ENCODE measurements around the gene KCND2.

DNA sequence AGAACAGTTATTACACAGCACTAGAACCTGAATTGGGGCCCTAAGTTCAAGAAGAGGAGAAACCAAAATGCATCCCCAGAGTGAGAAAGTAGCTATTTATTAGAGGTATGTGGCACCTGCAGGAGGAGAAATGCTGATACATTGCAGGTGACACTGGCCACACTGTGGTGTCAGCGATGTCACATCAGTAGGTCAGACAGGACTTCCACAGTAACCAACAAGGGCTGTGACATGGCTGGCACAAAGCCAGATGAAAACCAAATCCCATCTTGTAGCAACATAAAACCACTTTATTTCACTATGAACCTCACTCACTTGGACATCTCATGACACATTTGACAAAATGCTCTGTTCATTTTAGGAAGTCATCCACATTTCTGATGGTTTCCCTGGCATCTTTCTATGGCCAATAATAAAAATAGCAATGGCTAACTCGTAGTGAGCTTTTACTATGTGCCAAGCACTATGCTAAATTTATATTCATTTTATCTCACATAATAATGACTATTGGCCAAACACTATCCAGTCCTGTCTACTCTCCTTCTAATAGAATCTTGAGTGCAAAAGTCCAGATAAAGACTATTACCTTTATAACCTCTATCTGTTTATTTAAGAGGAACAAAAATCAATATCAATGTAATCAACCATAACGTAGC, 430.7 kb downstream of the KCND2 start:
- TF ChIP-seq, protein P1, sequence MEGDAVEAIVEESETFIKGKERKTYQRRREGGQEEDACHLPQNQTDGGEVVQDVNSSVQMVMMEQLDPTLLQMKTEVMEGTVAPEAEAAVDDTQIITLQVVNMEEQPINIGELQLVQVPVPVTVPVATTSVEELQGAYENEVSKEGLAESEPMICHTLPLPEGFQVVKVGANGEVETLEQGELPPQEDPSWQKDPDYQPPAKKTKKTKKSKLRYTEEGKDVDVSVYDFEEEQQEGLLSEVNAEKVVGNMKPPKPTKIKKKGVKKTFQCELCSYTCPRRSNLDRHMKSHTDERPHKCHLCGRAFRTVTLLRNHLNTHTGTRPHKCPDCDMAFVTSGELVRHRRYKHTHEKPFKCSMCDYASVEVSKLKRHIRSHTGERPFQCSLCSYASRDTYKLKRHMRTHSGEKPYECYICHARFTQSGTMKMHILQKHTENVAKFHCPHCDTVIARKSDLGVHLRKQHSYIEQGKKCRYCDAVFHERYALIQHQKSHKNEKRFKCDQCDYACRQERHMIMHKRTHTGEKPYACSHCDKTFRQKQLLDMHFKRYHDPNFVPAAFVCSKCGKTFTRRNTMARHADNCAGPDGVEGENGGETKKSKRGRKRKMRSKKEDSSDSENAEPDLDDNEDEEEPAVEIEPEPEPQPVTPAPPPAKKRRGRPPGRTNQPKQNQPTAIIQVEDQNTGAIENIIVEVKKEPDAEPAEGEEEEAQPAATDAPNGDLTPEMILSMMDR (conservative IDR thresholded peaks at IDR 0.05; ENCODE audit: low read depth, low read length) = no peak
- TF ChIP-seq EZH2 (IDR thresholded peaks at IDR 0.05; ENCODE audit: low read length, unreplicated experiment) (no peak), EZH2phosphoT487 (IDR thresholded peaks at IDR 0.05; ENCODE audit: borderline replicate concordance, low read length) (no peak)

All from PC-3 (cell line).